Activated T-helper 1 cell treated with Interleukin-2 at 50 U/mL for 16 hours (primary cell): ENCODE measurements around the gene IL25.
"Not testable (repeated sequence)": the region's sequence is repeated elsewhere in the genome, so short reads cannot be mapped to it uniquely, and the experiment has no call there.

Source experiments
- DNase-seq: peaks from one replicate; pipeline ENCODE4 v3.0.0-alpha.2; 2020; ENCODE audit warnings: low read depth

The IL25 gene

GRCh38 chr14:23409966-23410635, 37.5 kb downstream of the IL25 start:
- DNase-seq = no peak

GRCh38 chr14:23411563-23412525, 39.2 kb downstream of the IL25 start:
- no peak for DNase-seq

GRCh38 chr14:23413681-23414080, 41.1 kb downstream of the IL25 start:
- no peak for DNase-seq

- DNase-seq = no peak
Observed at GRCh38 chr14:23414254-23414653, 41.6 kb downstream of the IL25 start.

GRCh38 chr14:23414906-23415820, 42.6 kb downstream of the IL25 start:
- DNase-seq = no peak

GRCh38 chr14:23415821-23416778, 43.5 kb downstream of the IL25 start:
- DNase-seq = no peak

GRCh38 chr14:23416801-23417200, 44.2 kb downstream of the IL25 start:
- no peak for DNase-seq

GRCh38 chr14:23417269-23417668, 44.7 kb downstream of the IL25 start:
- not testable (repeated sequence) for DNase-seq

GRCh38 chr14:23418021-23418420, 45.4 kb downstream of the IL25 start:
- no peak for DNase-seq

GRCh38 chr14:23419646-23420045, 47.0 kb downstream of the IL25 start:
- DNase-seq = not testable (repeated sequence)

- DNase-seq = no peak
Observed at GRCh38 chr14:23421594-23421993, 49.0 kb downstream of the IL25 start.

GRCh38 chr14:23423657-23424056, 51.0 kb downstream of the IL25 start:
- DNase-seq = no peak

GRCh38 chr14:23425169-23425568, 52.6 kb downstream of the IL25 start:
- DNase-seq = no peak

- DNase-seq = not testable (repeated sequence)
Observed at GRCh38 chr14:23425798-23426197, 53.2 kb downstream of the IL25 start.
